Transverse colon (tissue), 4 donors: ENCODE measurements around the gene APOC4. TPM values are rescaled to one million over a fixed set of nuclear protein-coding genes. Genes with fewer than 3 reads are reported as not detected.
"Not testable (repeated sequence)": the region's sequence is repeated elsewhere in the genome, so short reads cannot be mapped to it uniquely, and the experiment has no call there.

Experiments
- DNase-seq: peaks from one replicate; pipeline ENCODE4 v3.0.0-alpha.2; 2019
- H3K27ac ChIP-seq, 4 donors: fragments of 200-600 bp; sonication (generic); 2 replicates each; pipeline ENCODE4 v1.5.1; 2016 to 2018; ENCODE audit warnings: inconsistent platforms in 4 of 4
- H3K27me3 ChIP-seq: fragments of 200-600 bp; sonication (generic); 2 replicates; pipeline ENCODE4 v1.5.1; 2017; ENCODE audit warnings: inconsistent platforms
- H3K36me3 ChIP-seq, 4 donors: fragments of 200-600 bp; sonication (generic); 2 replicates each; pipeline ENCODE4 v1.5.1; 2017 to 2019; ENCODE audit warnings: inconsistent platforms in 4 of 4
- H3K4me1 ChIP-seq, 4 donors: fragments of 200-600 bp; sonication (generic); 2 replicates each; pipeline ENCODE4 v1.5.1; 2017 to 2020; ENCODE audit warnings: inconsistent platforms in 4 of 4
- H3K4me3 ChIP-seq, 4 donors: fragments of 200-600 bp; sonication (generic); 1 replicate in 1 of 4; 2 replicates in 3 of 4; pipeline versions ENCODE4 v1.5.1 to v1.6.1; 2017 to 2019; ENCODE audit warnings: inconsistent platforms in 4 of 4
- H3K9me3 ChIP-seq, 2 donors: fragments of 200-600 bp; sonication (generic); 2 replicates each; pipeline ENCODE4 v1.5.1; 2017 to 2019; ENCODE audit warnings: inconsistent platforms in 2 of 2
- CTCF ChIP-seq, 5 experiments: fragments of 200-600 bp in 3 of 5; fragments of 450-650 bp in 2 of 5; sonication (generic) in 3 of 5; IDR thresholded peaks; 1 replicate in 2 of 5; 2 replicates in 3 of 5; pipeline ENCODE4 v1.5.1; 2016 to 2017; ENCODE audit warnings: antibody characterized with exemption in 5 of 5, inconsistent platforms in 3 of 5, mild to moderate bottlenecking in 2 of 5, moderate library complexity in 1 of 5
- EP300 ChIP-seq: sonication (generic); formaldehyde crosslinking; IDR thresholded peaks from one replicate; pipeline ENCODE4 v1.6.1; 2017; ENCODE audit warnings: antibody characterized with exemption, low read depth
- POLR2A ChIP-seq: fragments of 450-650 bp; IDR thresholded peaks from one replicate; pipeline ENCODE4 v1.6.1; 2016; ENCODE audit warnings: antibody characterized with exemption, mild to moderate bottlenecking, moderate library complexity
- POLR2AphosphoS5 ChIP-seq, 3 donors: sonication (generic); formaldehyde crosslinking; IDR thresholded peaks; one replicate each; pipeline ENCODE4 v1.6.1; 2016; ENCODE audit warnings: antibody characterized with exemption in 3 of 3
- WGBS, 2 donors: methylation state at CpG; one replicate each; pipeline ENCODE4 v1.1.5; 2018; ENCODE audit warnings: low coverage in 1 of 2; 5-methylcytosine and 5-hydroxymethylcytosine counted together
- in situ Hi-C, 4 donors: fragments of 200-750 bp; cut with MboI; loops; one replicate each; pipeline versions ENCODE4 v1.15.0 to v1.15.1; 2017; ENCODE audit warnings: low sequenced_read_pairs in 3 of 4, low pct_ligation_motif_present in 1 of 4, low pct_unique_long_range_greater_than_20kb in 1 of 4
- intact Hi-C: fragments of 100-400 bp; cut with DNase I; formaldehyde crosslinking; loops from one replicate; pipeline ENCODE4 v1.15.1; 2023; ENCODE audit warnings: low total_unique reads
- total RNA-seq, 4 donors: library from RNA; depleted of rRNA; stranded (reverse); fragments of >200 nt; gene quantifications; one replicate each; pipeline ENCODE4 v1.1.0, GENCODE V29; 2016

Gene APOC4
- total RNA-seq, 4 donors from 2014 or later = not detected

DNA sequence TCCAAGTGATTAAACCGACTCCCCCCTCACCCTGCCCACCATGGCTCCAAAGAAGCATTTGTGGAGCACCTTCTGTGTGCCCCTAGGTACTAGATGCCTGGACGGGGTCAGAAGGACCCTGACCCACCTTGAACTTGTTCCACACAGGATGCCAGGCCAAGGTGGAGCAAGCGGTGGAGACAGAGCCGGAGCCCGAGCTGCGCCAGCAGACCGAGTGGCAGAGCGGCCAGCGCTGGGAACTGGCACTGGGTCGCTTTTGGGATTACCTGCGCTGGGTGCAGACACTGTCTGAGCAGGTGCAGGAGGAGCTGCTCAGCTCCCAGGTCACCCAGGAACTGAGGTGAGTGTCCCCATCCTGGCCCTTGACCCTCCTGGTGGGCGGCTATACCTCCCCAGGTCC lies 34.4 kb upstream of the APOC4 start:
- Histone ChIP-seq H3K36me3 (peaks cover 0 to 6% (median 2%) of the 10 kb centered on the region in 4 donors), H3K4me3 (no peak overlapping the region), H3K4me1 (peaks cover 0 to 34% (median 18%) of the 10 kb centered on the region in 4 donors), H3K9me3 (no peaks in the 10 kb centered on the region), H3K27me3 (peaks cover 30% of the 10 kb centered on the region), H3K27ac (no peak overlapping the region)
- no peak for TF ChIP-seq POLR2AphosphoS5 (IDR thresholded peaks at IDR 0.05)
- TF ChIP-seq EP300 = no peak
- TF ChIP-seq POLR2A = no peak
- no peak for TF ChIP-seq CTCF (IDR thresholded peaks at IDR 0.05)
- in situ Hi-C loops (no loop called here), intact Hi-C loops (loop anchor here (5.0 kb wide), 1 partner anchor 35 kb away; the partner anchor contains the start of gene APOC4)
- 86% methylated on average over 12 of the region's 12 CpGs; no CpG with 5 or more reads in 1 of the 2 donors for WGBS, 2 donors
- DNase-seq = no peak

GRCh38 chr19:44908074-44908835 lies 33.8 kb upstream of the APOC4 start:
- Histone ChIP-seq H3K27ac (no peak overlapping the region), H3K27me3 (peaks cover 30% of the 10 kb centered on the region), H3K4me3 (no peak overlapping the region), H3K36me3 (no peaks in the 10 kb centered on the region), H3K9me3 (no peaks in the 10 kb centered on the region), H3K4me1 (peaks cover 0 to 36% (median 18%) of the 10 kb centered on the region in 4 donors)
- in situ Hi-C loops = no loop called here
- 85 to 93% methylated on average over 5 to 35 of the region's 46 CpGs for WGBS, 2 donors
- intact Hi-C loops = loop anchor here (5.0 kb wide), 1 partner anchor 34 kb away; the partner anchor contains the start of gene APOC4
- DNase-seq = no peak
- no peak for TF ChIP-seq POLR2AphosphoS5 (IDR thresholded peaks at IDR 0.05)

DNA sequence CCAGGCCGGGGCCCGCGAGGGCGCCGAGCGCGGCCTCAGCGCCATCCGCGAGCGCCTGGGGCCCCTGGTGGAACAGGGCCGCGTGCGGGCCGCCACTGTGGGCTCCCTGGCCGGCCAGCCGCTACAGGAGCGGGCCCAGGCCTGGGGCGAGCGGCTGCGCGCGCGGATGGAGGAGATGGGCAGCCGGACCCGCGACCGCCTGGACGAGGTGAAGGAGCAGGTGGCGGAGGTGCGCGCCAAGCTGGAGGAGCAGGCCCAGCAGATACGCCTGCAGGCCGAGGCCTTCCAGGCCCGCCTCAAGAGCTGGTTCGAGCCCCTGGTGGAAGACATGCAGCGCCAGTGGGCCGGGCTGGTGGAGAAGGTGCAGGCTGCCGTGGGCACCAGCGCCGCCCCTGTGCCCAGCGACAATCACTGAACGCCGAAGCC lies 33.2 kb upstream of the APOC4 start:
- TF ChIP-seq POLR2AphosphoS5 (IDR thresholded peaks at IDR 0.05) = no peak
- no peak for TF ChIP-seq CTCF (IDR thresholded peaks at IDR 0.05)
- no peak for TF ChIP-seq POLR2A
- TF ChIP-seq EP300 = no peak
- no peaks in the 10 kb centered on the region for H3K36me3 ChIP-seq
- in situ Hi-C loops = no loop called here
- no peak overlapping the region for H3K27ac ChIP-seq
- peaks cover 0 to 37% (median 17%) of the 10 kb centered on the region in 4 donors for H3K4me1 ChIP-seq
- no peak overlapping the region for H3K4me3 ChIP-seq
- intact Hi-C loops = loop anchor here (5.0 kb wide), 1 partner anchor 33 kb away; the partner anchor contains the start of gene APOC4
- WGBS, 2 donors = 95% methylated on average over 36 of the region's 44 CpGs; no CpG with 5 or more reads in 1 of the 2 donors
- no peaks in the 10 kb centered on the region for H3K9me3 ChIP-seq
- no peak for DNase-seq
- H3K27me3 ChIP-seq = peaks cover 30% of the 10 kb centered on the region

DNA sequence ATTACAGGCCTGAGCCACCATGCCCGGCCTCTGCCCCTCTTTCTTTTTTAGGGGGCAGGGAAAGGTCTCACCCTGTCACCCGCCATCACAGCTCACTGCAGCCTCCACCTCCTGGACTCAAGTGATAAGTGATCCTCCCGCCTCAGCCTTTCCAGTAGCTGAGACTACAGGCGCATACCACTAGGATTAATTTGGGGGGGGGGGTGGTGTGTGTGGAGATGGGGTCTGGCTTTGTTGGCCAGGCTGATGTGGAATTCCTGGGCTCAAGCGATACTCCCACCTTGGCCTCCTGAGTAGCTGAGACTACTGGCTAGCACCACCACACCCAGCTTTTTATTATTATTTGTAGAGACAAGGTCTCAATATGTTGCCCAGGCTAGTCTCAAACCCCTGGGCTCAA lies 32.3 kb upstream of the APOC4 start:
- TF ChIP-seq CTCF (IDR thresholded peaks at IDR 0.05) (no peak), EP300 (no peak), POLR2A (no peak), POLR2AphosphoS5 (IDR thresholded peaks at IDR 0.05) (no peak)
- Histone ChIP-seq H3K27ac (no peak overlapping the region), H3K4me1 (peaks cover 7 to 39% (median 24%) of the 10 kb centered on the region in 4 donors), H3K27me3 (peaks cover 28% of the 10 kb centered on the region), H3K4me3 (no peak overlapping the region), H3K36me3 (no peaks in the 10 kb centered on the region), H3K9me3 (no peaks in the 10 kb centered on the region)
- in situ Hi-C loops = no loop called here
- no peak for DNase-seq
- 87% methylated on average over 5 of the region's 5 CpGs; no CpG with 5 or more reads in 1 of the 2 donors for WGBS, 2 donors
- intact Hi-C loops = loop anchor here (5.0 kb wide), 1 partner anchor 33 kb away; the partner anchor contains the start of gene APOC4

- H3K36me3 ChIP-seq, in situ Hi-C loops, H3K9me3 ChIP-seq, H3K4me3 ChIP-seq, intact Hi-C loops, DNase-seq, H3K27me3 ChIP-seq: not testable (repeated sequence)
- Histone ChIP-seq H3K4me1 (peaks cover 7 to 30% (median 13%) of the 10 kb centered on the region in 4 donors), H3K27ac (peak overlapping the region in 3 of 4 donors; percentile 9 to 37 (median 37))
- WGBS, 2 donors = 87 to 93% methylated on average over 5 to 6 of the region's 6 CpGs
Observed at GRCh38 chr19:44911896-44912295, 30.1 kb upstream of the APOC4 start.
